Testis (tissue), 2 donors: Measurements from ENCODE around the gene L2HGDH.

Experiments used
- CTCF ChIP-seq, 3 experiments: fragments of 450-650 bp in 2 of 3; fragments of 200-600 bp in 1 of 3; sonication (generic) in 1 of 3; IDR thresholded peaks; one replicate each; pipeline ENCODE4 v1.5.1; 2016 to 2019; ENCODE audit warnings: antibody characterized with exemption in 3 of 3, mild to moderate bottlenecking in 2 of 3, moderate library complexity in 1 of 3
- POLR2A ChIP-seq: fragments of 450-650 bp; IDR thresholded peaks from one replicate; pipeline ENCODE4 v1.6.1; 2017; ENCODE audit warnings: antibody characterized with exemption, mild to moderate bottlenecking, moderate library complexity

GRCh38 chr14:50348933-50349332, 36.9 kb upstream of the L2HGDH start:
- no peak for TF ChIP-seq CTCF (IDR thresholded peaks at IDR 0.05)
- no peak for TF ChIP-seq POLR2A
